ENCODE results near the gene GID8.

Gene GID8

DNA sequence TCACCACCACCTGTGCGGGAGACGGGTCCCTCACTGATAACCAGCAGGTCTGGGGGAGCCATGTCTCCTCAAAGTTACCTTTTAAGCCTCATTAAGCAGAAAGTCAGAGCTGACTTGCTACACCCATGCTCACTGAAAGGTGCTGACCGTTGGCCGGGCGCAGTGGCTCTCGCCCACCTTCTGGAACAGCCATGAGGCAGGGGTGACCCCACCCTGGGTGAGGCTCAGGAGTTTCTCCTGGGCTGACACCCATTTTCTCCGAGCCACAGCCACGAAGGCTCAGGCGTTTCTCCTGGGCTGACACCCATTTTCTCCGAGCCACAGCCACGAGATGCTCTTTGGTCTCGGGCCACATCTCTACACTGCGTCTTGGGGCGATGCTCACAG, 58.6 kb downstream of the GID8 start:
- Histone ChIP-seq H3K9me3 (ENCODE audit: insufficient read depth, low read length) (no peaks in the 10 kb centered on the region), H3K36me3 (ENCODE audit: low read length) (no peaks in the 10 kb centered on the region), H3F3A (ENCODE audit: insufficient read depth) (no peaks in the 10 kb centered on the region), H3K9me2 (replicated peaks; ENCODE audit: insufficient read depth, low read length) (no peaks in the 10 kb centered on the region), H2AFZ (ENCODE audit: low read depth, low read length, severe bottlenecking) (no peak overlapping the region), H3K79me2 (ENCODE audit: insufficient read depth, low read length) (no peaks in the 10 kb centered on the region), H3K9ac (ENCODE audit: low read length) (no peak overlapping the region), H3K4me2 (ENCODE audit: low read depth, low read length, poor library complexity, severe bottlenecking) (no peak overlapping the region), H3K27ac (ENCODE audit: low read depth, low read length) (no peak overlapping the region), H3K27me3 (ENCODE audit: low read length) (no peaks in the 10 kb centered on the region), H4K20me1 (ENCODE audit: low read depth, low read length) (no peaks in the 10 kb centered on the region), H3K4me3 (ENCODE audit: insufficient read depth, low read length, poor library complexity, severe bottlenecking) (no peak overlapping the region)
- no peak for TF ChIP-seq EZH2phosphoT487 (conservative IDR thresholded peaks at IDR 0.05; ENCODE audit: low read length)
- TF ChIP-seq, protein P1, sequence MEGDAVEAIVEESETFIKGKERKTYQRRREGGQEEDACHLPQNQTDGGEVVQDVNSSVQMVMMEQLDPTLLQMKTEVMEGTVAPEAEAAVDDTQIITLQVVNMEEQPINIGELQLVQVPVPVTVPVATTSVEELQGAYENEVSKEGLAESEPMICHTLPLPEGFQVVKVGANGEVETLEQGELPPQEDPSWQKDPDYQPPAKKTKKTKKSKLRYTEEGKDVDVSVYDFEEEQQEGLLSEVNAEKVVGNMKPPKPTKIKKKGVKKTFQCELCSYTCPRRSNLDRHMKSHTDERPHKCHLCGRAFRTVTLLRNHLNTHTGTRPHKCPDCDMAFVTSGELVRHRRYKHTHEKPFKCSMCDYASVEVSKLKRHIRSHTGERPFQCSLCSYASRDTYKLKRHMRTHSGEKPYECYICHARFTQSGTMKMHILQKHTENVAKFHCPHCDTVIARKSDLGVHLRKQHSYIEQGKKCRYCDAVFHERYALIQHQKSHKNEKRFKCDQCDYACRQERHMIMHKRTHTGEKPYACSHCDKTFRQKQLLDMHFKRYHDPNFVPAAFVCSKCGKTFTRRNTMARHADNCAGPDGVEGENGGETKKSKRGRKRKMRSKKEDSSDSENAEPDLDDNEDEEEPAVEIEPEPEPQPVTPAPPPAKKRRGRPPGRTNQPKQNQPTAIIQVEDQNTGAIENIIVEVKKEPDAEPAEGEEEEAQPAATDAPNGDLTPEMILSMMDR (IDR thresholded peaks at IDR 0.05; ENCODE audit: insufficient read depth, low read length, poor library complexity, severe bottlenecking), result no peak

DNA sequence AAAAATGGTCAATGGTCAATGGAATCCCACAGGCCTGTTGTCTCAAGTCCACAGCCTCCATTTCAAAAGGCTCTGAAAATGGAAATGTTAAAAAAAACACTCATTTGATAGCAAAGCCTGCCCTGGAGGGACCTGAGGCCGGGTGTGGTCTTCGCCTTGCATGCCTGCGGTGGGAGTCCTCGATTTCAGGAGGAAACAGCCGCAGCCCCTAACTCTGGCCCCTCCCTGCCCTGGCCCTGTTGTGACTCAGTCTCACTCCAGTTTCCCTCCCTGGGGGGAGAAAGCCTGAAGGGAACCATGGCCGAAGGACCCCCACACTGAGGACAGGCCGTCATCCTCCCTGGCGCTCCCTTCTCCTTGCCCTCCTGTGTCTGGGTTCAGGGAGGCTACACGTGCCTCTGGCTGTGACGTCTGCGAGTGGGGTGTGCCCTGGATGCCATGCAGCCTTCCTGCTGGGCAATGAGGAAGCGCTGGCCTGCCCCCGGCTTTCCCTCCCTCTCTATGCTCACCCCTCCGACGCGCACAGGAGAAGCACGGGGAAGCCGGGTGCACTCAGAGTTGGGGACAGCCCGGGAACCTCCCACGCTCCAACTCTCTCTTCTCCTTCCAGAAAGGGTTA, 59.6 kb downstream of the GID8 start:
- H2AFZ ChIP-seq (ENCODE audit: low read depth, low read length, severe bottlenecking), result no peak overlapping the region
- H3K27me3 ChIP-seq (ENCODE audit: low read length), result no peaks in the 10 kb centered on the region
- H3K79me2 ChIP-seq (ENCODE audit: insufficient read depth, low read length), result no peaks in the 10 kb centered on the region
- H3K9me2 ChIP-seq (replicated peaks; ENCODE audit: insufficient read depth, low read length), result no peaks in the 10 kb centered on the region
- no peaks in the 10 kb centered on the region for H3K36me3 ChIP-seq (ENCODE audit: low read length)
- H3K4me2 ChIP-seq (ENCODE audit: low read depth, low read length, poor library complexity, severe bottlenecking), result no peak overlapping the region
- no peak for TF ChIP-seq EZH2phosphoT487 (conservative IDR thresholded peaks at IDR 0.05; ENCODE audit: low read length)
- TF ChIP-seq, protein P1 (IDR thresholded peaks at IDR 0.05; ENCODE audit: insufficient read depth, low read length, poor library complexity, severe bottlenecking), result no peak
- no peak overlapping the region for H3K4me3 ChIP-seq (ENCODE audit: insufficient read depth, low read length, poor library complexity, severe bottlenecking)
- no peak overlapping the region for H3K9ac ChIP-seq (ENCODE audit: low read length)
- no peaks in the 10 kb centered on the region for H3K9me3 ChIP-seq (ENCODE audit: insufficient read depth, low read length)
- H3F3A ChIP-seq (ENCODE audit: insufficient read depth), result no peaks in the 10 kb centered on the region
- H4K20me1 ChIP-seq (ENCODE audit: low read depth, low read length), result no peaks in the 10 kb centered on the region
- H3K27ac ChIP-seq (ENCODE audit: low read depth, low read length), result no peak overlapping the region

Measured in SU-DHL-6 (cell line).